Heart left ventricle (tissue), 16 donors: Measurements from ENCODE around the gene PKNOX2. TPM values are rescaled to one million over a fixed set of nuclear protein-coding genes. Genes with fewer than 3 reads are reported as not detected.

Source experiments
- ATAC-seq, 4 donors: fragments of 200-7000 bp; cut with Tn5 transposase; one replicate each; pipeline ENCODE4 v1.9.1; 2020 to 2022; ENCODE audit warnings: moderate library complexity in 4 of 4, mild to moderate bottlenecking in 3 of 4, moderate number of reproducible peaks in 1 of 4
- DNase-seq, 5 donors: peaks; one replicate each; pipeline ENCODE4 v3.0.0-alpha.2; 2020
- H3K27ac ChIP-seq, 12 donors: fragments of 200-600 bp; sonication (generic) in 4 of 12; one replicate each; pipeline versions ENCODE4 v1.5.0 to v1.8.0; 2016 to 2022; ENCODE audit warnings: mild to moderate bottlenecking in 2 of 12
- H3K27me3 ChIP-seq, 9 donors: fragments of 200-600 bp; sonication (generic) in 2 of 9; one replicate each; pipeline versions ENCODE4 v1.5.1 to v1.8.0; 2016 to 2022; ENCODE audit warnings: mild to moderate bottlenecking in 3 of 9
- H3K36me3 ChIP-seq, 9 donors: fragments of 200-600 bp; sonication (generic) in 2 of 9; one replicate each; pipeline versions ENCODE4 v1.5.0 to v1.8.0; 2018 to 2022; ENCODE audit warnings: mild to moderate bottlenecking in 2 of 9
- H3K4me1 ChIP-seq, 12 donors: fragments of 200-600 bp; sonication (generic) in 4 of 12; one replicate each; pipeline versions ENCODE4 v1.5.0 to v1.8.0; 2016 to 2022; ENCODE audit warnings: mild to moderate bottlenecking in 3 of 12
- H3K4me3 ChIP-seq, 12 donors: fragments of 200-600 bp; sonication (generic) in 4 of 12; one replicate each; pipeline versions ENCODE4 v1.5.0 to v1.8.0; 2017 to 2022; ENCODE audit warnings: mild to moderate bottlenecking in 9 of 12, moderate library complexity in 4 of 12
- H3K9me3 ChIP-seq, 12 donors: fragments of 200-600 bp; sonication (generic) in 4 of 12; one replicate each; pipeline versions ENCODE4 v1.5.0 to v1.8.0; 2016 to 2022; ENCODE audit warnings: mild to moderate bottlenecking in 1 of 12
- CTCF ChIP-seq, 12 donors: fragments of 200-600 bp; sonication (generic) in 4 of 12; IDR thresholded peaks; one replicate each; pipeline versions ENCODE4 v1.5.0 to v1.8.0; 2018 to 2022; ENCODE audit warnings: antibody characterized with exemption in 12 of 12, mild to moderate bottlenecking in 5 of 12
- POLR2A ChIP-seq, 2 donors: fragments of 450-650 bp; IDR thresholded peaks; one replicate each; pipeline ENCODE4 v1.6.1; 2017; ENCODE audit warnings: antibody characterized with exemption in 2 of 2, mild to moderate bottlenecking in 2 of 2, moderate library complexity in 2 of 2
- WGBS, 4 donors: extraction: QIAGEN DNeasy Blood & Tissue Kit in 2 of 4; methylation state at CpG; one replicate each; pipeline versions ENCODE4 v1.1.5 to v1.1.7; 2013 to 2018; 5-methylcytosine and 5-hydroxymethylcytosine counted together
- intact Hi-C, 10 donors: fragments of 100-400 bp; cut with DNase I; formaldehyde crosslinking; loops; one replicate each; pipeline versions ENCODE4 v1.11.1 to v1.14.2; 2022
- polyA plus RNA-seq, 2 donors: library from polyadenylated mRNA; stranded (reverse); fragments of 200-250 nt; gene quantifications; one replicate each; pipeline ENCODE4 v1.2.3, GENCODE V29; 2013
- total RNA-seq, 9 donors: library from RNA; depleted of rRNA in 2 of 9; stranded (reverse); fragments of >200 nt in 2 of 9; fragmentation: NEBNext Ultra II Directional in 3 of 9; extraction: Animal tissue kit (Norgen Biotek cat#: 25700) in 3 of 9; gene quantifications; one replicate each; pipeline versions ENCODE4 v1.1.0 to v1.2.4, GENCODE V29; 2016 to 2023
- donor health status: ischemic (EF 13 %, LVEDD 7.1; RV severe dilation, severe dysfunction).
- donor health status: healthy with polysubstance abuse.
- donor health status: DM: no; HTN: yes; CAD: no.
- donor health status: DM: no; HTN: no; CAD: no.
- donor health status: ischemic (EF 25% LVEDD 6.9; RV normal size, moderate dysfunction).
- donor health status: ischemic (EF 25% LVEDD 5.7; RV mildly dilated, moderate dysfunction).
- donor health status: healthy.
- donor health status: DM: yes; HTN: yes; CAD: no.
- donor health status: ischemic (EF 35%, LVEDD 5.7; RV mildly dilated, moderate dysfunction).
- donor health status: nonischemic (EF 11% LVEDD 7.7; RV severe dilation, severe dysfunction).
- donor health status: DM: yes; HTN: yes; CAD: no.
- donor health status: PGD.
- donor health status: ischemic (EF 29% LVEDD 5.4; RV normal size, mild dysfunction).
- donor health status: nonischemic (EF 23%, LVEDD 6.1; RV moderate dilation, normal function).

PKNOX2 gene
- total and polyA plus RNA-seq, 11 donors: 3.1 to 9.4 (median 4.5) TPM

- ATAC-seq (peak; percentile 71 to 86 (median 84)), DNase-seq (peak in 4 of 5 donors; percentile 57 to 64 (median 60))
- H3K9me3 ChIP-seq: no peaks in the 10 kb centered on the region
- intact Hi-C loops: loop anchor here in 1 of 10 donors (10.0 kb wide), 1 partner anchor 54 kb away; no protein-coding TSS in a partner anchor
- no peaks in the 10 kb centered on the region for H3K27me3 ChIP-seq
- H3K27ac ChIP-seq: peak overlapping the region; percentile 37 to 85 (median 72)
- H3K4me1 ChIP-seq: peaks cover 0 to 24% (median 2%) of the 10 kb centered on the region in 12 donors
- whole genome bisulfite sequencing, 4 donors: 76 to 81% (median 78%) methylated on average over 17 of the region's 17 CpGs
- H3K36me3 ChIP-seq: no peaks in the 10 kb centered on the region
- TF ChIP-seq CTCF (IDR thresholded peaks at IDR 0.05): no peak
- H3K4me3 ChIP-seq: no peak overlapping the region
Observed at GRCh38 chr11:125338886-125339811, 174.6 kb downstream of the PKNOX2 start.

DNA sequence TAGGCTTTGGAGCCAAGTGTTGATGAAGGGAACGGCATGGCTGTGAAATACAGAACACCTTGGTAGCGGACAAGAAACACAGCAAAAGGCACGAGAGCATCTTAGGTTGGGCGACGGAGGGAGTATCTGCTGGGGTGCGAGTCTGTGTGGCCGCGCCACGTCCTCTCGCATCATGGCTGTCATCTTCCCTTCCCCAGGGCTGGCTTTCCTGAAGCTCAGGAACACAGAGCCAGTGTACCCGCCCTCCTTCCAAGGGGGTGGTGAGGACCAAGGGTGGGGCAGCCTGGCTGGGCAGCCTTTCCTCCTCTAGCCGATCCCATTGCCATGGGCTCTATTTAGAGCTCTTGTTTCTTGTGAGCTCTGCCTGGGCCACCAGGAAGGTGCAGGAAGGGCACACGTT is 177.1 kb downstream of the PKNOX2 start:
- Histone ChIP-seq H3K27me3 (no peaks in the 10 kb centered on the region), H3K4me1 (peaks cover 0 to 43% (median 12%) of the 10 kb centered on the region in 12 donors), H3K27ac (no peak overlapping the region), H3K36me3 (no peaks in the 10 kb centered on the region), H3K4me3 (no peak overlapping the region), H3K9me3 (no peaks in the 10 kb centered on the region)
- DNase-seq (no peak), ATAC-seq (no peak)
- intact Hi-C loops: loop anchor here in 6 of 10 donors (10.0 kb wide), 5 partner anchors 63 to 387 kb away; partner anchors contain the start of gene CCDC15 (in 2 of the 6)
- WGBS, 4 donors: 90 to 94% (median 92%) methylated on average over 13 of the region's 13 CpGs
- TF ChIP-seq POLR2A (IDR thresholded peaks at IDR 0.05) (no peak), CTCF (IDR thresholded peaks at IDR 0.05) (no peak)

- H3K36me3 ChIP-seq: no peaks in the 10 kb centered on the region
- no peak overlapping the region for H3K27ac ChIP-seq
- no peak overlapping the region for H3K4me3 ChIP-seq
- TF ChIP-seq CTCF (IDR thresholded peaks at IDR 0.05) (no peak), POLR2A (IDR thresholded peaks at IDR 0.05) (no peak)
- intact Hi-C loops: loop anchor here in 6 of 10 donors (10.0 kb wide), 5 partner anchors 62 to 388 kb away; partner anchors contain the start of gene CCDC15 (in 2 of the 6)
- no peaks in the 10 kb centered on the region for H3K27me3 ChIP-seq
- ATAC-seq (no peak), DNase-seq (no peak)
- 86 to 91% (median 90%) methylated on average over 15 to 16 of the region's 16 CpGs for WGBS, 4 donors
- H3K4me1 ChIP-seq: peaks cover 0 to 42% (median 13%) of the 10 kb centered on the region in 12 donors
- no peaks in the 10 kb centered on the region for H3K9me3 ChIP-seq
Observed at GRCh38 chr11:125342281-125342930, 177.9 kb downstream of the PKNOX2 start.
